Large intestine (tissue), 3 donors: ENCODE results near the gene CNTN4. TPM values are rescaled to one million over a fixed set of nuclear protein-coding genes. Genes with fewer than 3 reads are reported as not detected.

Source experiments
- DNase-seq, 2 donors: peaks; one replicate each; pipeline versions ENCODE4 v3.0.0 to v3.0.0-alpha.2; 2013
- H3K27ac ChIP-seq: one replicate; pipeline ENCODE4 v1.5.1; 2013; ENCODE audit warnings: low read length
- H3K27me3 ChIP-seq: 2 replicates; pipeline ENCODE4 v1.6.1; 2013; ENCODE audit warnings: low read length; ENCODE audit not compliant: control insufficient read depth, insufficient read depth
- H3K36me3 ChIP-seq: 2 replicates; pipeline ENCODE4 v1.6.1; 2013; ENCODE audit warnings: low read length; ENCODE audit not compliant: control insufficient read depth, insufficient read depth
- H3K4me1 ChIP-seq: one replicate; pipeline ENCODE4 v1.6.1; 2013; ENCODE audit warnings: low read length; ENCODE audit not compliant: control insufficient read depth, insufficient read depth
- H3K4me3 ChIP-seq: one replicate; pipeline ENCODE4 v1.5.1; 2013; ENCODE audit warnings: low read length
- H3K9me3 ChIP-seq: one replicate; pipeline ENCODE4 v1.6.1; 2013; ENCODE audit warnings: mild to moderate bottlenecking, low read depth, low read length, moderate library complexity; ENCODE audit not compliant: control insufficient read depth
- whole genome bisulfite sequencing: methylation state at CpG from one replicate; pipeline ENCODE4 v1.1.5; 2013; ENCODE audit warnings: low lambda C conversion rate; ENCODE audit not compliant: insufficient coverage; 5-methylcytosine and 5-hydroxymethylcytosine counted together
- polyA plus RNA-seq: library from polyadenylated mRNA; unstranded; fragments of 120-200 nt; gene quantifications from one replicate; pipeline ENCODE4 v1.2.1, GENCODE V29; 2013

CNTN4 gene
- polyA plus RNA-seq, 1 donor, result 9.3 TPM

DNA sequence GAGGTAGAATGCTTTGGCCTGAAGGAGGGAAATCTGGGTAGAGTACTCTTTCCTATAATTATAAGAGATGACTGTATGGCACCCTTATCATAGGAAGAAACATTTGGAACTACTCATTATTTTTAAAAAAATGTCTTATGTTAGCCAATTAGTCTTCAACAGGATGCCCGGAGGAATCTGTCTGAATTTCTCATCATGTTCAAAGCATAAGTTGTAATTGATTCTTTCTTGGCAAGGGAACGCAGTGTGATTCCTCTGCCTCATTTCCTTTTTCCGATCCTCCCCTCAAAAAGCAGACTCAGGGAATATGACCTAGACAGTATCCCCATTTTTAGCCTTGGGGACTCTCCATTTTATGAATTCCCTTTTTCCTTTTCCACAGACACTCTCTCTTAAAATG is 846.5 kb downstream of the CNTN4 start:
- no peaks in the 10 kb centered on the region for H3K9me3 ChIP-seq
- no peaks in the 10 kb centered on the region for H3K4me1 ChIP-seq
- no peak overlapping the region for H3K27ac ChIP-seq
- H3K27me3 ChIP-seq, result no peaks in the 10 kb centered on the region
- DNase-seq, result no peak
- WGBS, result 83% methylated on average over 1 of the region's 3 CpGs
- no peaks in the 10 kb centered on the region for H3K36me3 ChIP-seq
- H3K4me3 ChIP-seq, result no peak overlapping the region

DNA sequence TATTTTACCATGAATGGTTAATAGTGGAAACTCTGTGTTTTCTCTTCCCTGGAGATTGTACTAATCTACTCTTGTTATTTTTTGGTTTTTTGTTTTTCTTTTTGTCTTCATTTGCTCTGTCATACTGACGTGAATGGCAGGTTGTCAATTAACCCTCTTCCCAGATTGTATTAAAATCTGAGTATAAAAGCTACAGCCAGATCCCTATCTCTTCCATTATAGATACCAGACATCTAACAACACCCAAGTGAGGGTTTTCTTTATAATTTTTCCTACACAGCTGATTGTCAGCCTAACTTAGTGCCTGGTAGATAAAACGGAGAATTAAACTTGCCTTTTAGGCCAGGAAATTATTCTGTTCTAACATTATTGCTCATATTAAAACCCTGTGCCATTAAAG is 848.9 kb downstream of the CNTN4 start:
- Histone ChIP-seq H3K4me1 (no peaks in the 10 kb centered on the region), H3K27ac (no peak overlapping the region), H3K9me3 (no peaks in the 10 kb centered on the region), H3K27me3 (no peaks in the 10 kb centered on the region), H3K36me3 (no peaks in the 10 kb centered on the region), H3K4me3 (no peak overlapping the region)
- DNase-seq, result no peak
- 79% methylated on average over 2 of the region's 2 CpGs for WGBS

DNA sequence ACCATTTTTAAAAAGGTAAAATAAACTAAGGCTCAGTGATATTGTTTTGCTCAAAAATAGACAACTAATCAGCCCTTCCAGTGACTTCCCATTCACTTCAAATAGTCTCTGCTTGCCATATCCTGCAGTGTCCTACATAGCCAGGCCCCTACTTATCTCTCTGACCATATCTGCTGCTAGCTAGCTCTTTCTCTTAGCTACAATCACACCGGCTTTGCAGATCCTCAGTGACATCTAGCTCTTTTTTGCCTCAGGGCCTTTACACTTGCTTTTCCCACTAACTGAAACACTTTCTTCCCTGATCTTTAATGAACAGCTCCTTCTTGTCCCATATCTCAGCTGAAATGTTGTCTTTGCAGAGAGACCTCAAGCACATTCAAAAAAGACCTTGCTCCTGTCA is 850.2 kb downstream of the CNTN4 start:
- DNase-seq, result no peak
- 100% methylated on average over 1 of the region's 1 CpG for WGBS
- H3K27ac ChIP-seq, result no peak overlapping the region
- no peaks in the 10 kb centered on the region for H3K27me3 ChIP-seq
- H3K4me3 ChIP-seq, result no peak overlapping the region
- no peaks in the 10 kb centered on the region for H3K9me3 ChIP-seq
- H3K4me1 ChIP-seq, result no peaks in the 10 kb centered on the region
- no peaks in the 10 kb centered on the region for H3K36me3 ChIP-seq

DNA sequence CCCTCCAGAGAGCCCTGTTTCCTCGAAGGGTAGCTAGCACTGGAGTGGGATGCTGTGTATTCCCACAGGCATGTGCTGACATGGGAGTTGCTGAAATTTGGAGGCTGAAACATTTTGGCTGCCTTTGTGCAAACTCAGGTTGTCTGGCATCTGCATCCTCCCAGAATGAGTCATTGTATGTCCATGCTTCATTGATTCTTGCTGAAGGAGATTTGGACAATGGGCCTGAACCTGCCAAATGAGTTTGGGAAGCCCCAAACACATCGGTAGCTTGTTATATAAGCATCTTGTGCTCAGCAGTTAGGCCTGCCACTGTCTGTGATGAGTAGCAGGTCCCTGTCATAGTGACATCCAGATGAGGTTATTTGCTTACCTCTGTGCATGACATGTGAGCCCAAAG is 851.5 kb downstream of the CNTN4 start:
- H3K4me3 ChIP-seq, result no peak overlapping the region
- no peak for DNase-seq
- H3K36me3 ChIP-seq, result no peaks in the 10 kb centered on the region
- no peak overlapping the region for H3K27ac ChIP-seq
- H3K27me3 ChIP-seq, result no peaks in the 10 kb centered on the region
- no peaks in the 10 kb centered on the region for H3K9me3 ChIP-seq
- WGBS, result no CpG with 5 or more reads among the region's 2 CpGs
- H3K4me1 ChIP-seq, result no peaks in the 10 kb centered on the region

DNA sequence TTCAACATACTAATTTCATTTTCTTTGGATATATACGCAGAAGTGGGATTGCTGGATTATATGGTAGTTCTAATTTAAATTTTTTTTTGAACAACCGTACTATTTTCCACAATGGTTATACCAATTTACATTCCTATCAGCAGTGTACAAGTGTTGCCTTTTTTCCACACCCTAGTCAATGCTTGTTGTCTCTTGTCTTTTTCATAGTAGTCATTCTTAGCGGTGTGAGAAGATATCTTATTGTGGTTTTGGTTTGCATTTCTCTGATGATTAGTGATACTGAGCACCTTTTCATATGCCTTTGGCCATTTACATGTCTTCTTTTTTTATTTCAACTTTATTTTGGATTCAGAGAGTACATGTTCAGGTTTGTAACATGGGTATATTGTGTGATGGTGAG is 858.4 kb downstream of the CNTN4 start:
- Histone ChIP-seq H3K9me3 (no peaks in the 10 kb centered on the region), H3K27me3 (no peaks in the 10 kb centered on the region), H3K36me3 (no peaks in the 10 kb centered on the region), H3K4me3 (no peak overlapping the region), H3K4me1 (no peaks in the 10 kb centered on the region), H3K27ac (no peak overlapping the region)
- 94% methylated on average over 2 of the region's 3 CpGs for whole genome bisulfite sequencing
- no peak for DNase-seq

DNA sequence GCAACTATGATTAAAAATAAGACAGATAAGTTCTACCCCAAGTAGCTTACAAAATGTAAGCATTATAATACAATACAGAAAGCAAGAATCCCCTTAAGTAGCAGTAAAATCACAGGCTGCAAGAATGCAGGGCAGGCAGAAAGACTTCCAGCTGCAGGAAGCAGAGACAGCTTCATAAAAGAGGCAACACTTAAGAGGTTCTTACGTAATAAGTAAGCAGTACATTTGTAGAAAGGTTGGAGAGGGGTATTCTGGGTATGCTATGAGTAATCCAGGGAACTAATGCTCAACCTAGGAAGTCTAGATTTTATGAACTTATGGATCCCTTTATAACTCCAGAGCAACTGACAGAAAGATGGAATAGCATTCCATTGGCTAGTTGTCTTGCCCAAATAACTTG is 859.9 kb downstream of the CNTN4 start:
- no peaks in the 10 kb centered on the region for H3K36me3 ChIP-seq
- WGBS, result no CpG with 5 or more reads among the region's 1 CpG
- no peaks in the 10 kb centered on the region for H3K4me1 ChIP-seq
- H3K27ac ChIP-seq, result no peak overlapping the region
- H3K27me3 ChIP-seq, result no peaks in the 10 kb centered on the region
- no peak overlapping the region for H3K4me3 ChIP-seq
- no peaks in the 10 kb centered on the region for H3K9me3 ChIP-seq
- DNase-seq, result peak in 1 of 2 donors; percentile 21

DNA sequence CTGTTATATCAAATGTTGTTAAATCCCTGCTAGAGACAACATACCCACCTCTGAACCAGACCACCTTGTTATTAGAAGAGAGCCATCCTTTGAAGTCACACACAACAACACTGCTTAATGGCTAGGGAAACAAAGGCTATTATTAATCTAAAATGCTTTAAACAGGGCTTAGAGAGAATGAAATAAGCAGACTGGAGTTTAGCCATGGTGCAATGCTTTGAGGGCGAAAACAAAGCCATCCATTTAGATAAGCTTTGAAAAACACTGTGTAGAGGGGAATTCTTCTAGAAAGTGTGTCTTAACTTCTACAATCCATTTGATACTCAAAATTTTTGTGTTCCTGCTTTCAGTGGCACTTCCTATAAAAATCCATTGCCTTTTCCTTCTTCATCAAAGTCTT is 862.9 kb downstream of the CNTN4 start:
- Histone ChIP-seq H3K27me3 (no peaks in the 10 kb centered on the region), H3K9me3 (no peaks in the 10 kb centered on the region), H3K36me3 (no peaks in the 10 kb centered on the region), H3K4me1 (no peaks in the 10 kb centered on the region), H3K27ac (no peak overlapping the region), H3K4me3 (no peak overlapping the region)
- no CpG with 5 or more reads among the region's 1 CpG for WGBS
- no peak for DNase-seq

DNA sequence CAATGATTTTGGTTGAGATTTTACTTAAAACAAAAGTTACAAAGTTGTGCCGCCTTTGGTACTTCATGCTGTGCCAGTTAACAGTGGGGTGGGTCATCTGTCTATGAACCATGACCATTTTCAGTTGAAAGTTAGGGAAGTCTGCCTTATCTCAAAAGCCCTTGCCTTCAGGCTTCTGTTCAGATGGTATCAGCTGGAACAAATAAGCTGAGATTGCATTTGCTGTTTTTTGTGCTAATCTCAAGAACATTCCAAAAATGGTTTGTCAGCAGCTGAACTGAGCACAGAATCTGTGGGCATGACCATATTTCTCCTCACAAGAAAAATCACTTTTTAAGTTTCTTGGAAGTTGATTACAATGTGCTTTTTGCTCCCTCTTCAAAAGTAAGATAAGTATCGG is 869.2 kb downstream of the CNTN4 start:
- Histone ChIP-seq H3K4me3 (no peak overlapping the region), H3K27ac (no peak overlapping the region), H3K9me3 (no peaks in the 10 kb centered on the region), H3K4me1 (no peaks in the 10 kb centered on the region), H3K27me3 (no peaks in the 10 kb centered on the region), H3K36me3 (no peaks in the 10 kb centered on the region)
- 40% methylated on average over 1 of the region's 2 CpGs for WGBS
- no peak for DNase-seq

DNA sequence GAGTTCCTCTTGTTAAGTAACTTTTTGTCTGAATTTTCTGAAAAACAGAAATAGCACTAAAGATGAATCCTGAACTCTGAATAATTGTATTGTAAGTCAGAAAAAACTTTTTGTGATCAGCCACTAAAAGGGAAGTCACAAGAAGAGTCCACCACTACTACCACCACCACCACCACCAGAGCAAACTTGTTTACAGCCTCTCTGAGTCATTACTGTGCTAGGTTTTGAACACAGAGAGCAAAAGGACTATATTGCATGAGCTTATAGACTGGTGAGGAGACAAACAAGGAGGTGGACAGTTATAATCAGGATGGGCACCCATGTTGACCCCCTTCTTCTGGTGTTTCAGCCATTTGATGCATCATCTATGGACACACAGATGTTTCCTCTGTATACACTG is 869.8 kb downstream of the CNTN4 start:
- DNase-seq, result no peak
- no peaks in the 10 kb centered on the region for H3K36me3 ChIP-seq
- H3K4me1 ChIP-seq, result no peaks in the 10 kb centered on the region
- H3K27me3 ChIP-seq, result no peaks in the 10 kb centered on the region
- no peak overlapping the region for H3K27ac ChIP-seq
- no peaks in the 10 kb centered on the region for H3K9me3 ChIP-seq
- no peak overlapping the region for H3K4me3 ChIP-seq

DNA sequence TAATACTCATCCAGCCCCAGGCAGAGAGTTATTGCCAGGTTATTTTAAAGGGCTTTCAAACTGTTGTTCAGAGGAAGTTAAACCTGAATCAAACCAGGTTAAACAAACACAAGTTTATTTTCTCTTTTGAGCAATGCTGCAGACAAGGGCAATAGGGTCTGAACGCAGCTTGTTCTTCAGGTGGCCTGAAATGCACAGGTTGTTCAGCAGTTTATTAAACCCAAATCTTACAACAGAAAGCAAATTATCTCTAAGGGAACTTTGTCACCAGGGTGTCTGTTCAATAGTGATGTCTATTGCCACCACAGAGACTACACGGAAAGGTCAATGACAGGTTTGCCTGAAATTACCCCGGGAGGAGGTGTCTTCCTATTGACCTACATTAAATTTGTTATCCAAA is 877.5 kb downstream of the CNTN4 start:
- DNase-seq, result no peak
- Histone ChIP-seq H3K36me3 (no peaks in the 10 kb centered on the region), H3K4me3 (no peak overlapping the region), H3K27me3 (no peaks in the 10 kb centered on the region), H3K9me3 (no peaks in the 10 kb centered on the region), H3K27ac (no peak overlapping the region), H3K4me1 (no peaks in the 10 kb centered on the region)
- WGBS, result no CpG with 5 or more reads among the region's 3 CpGs

DNA sequence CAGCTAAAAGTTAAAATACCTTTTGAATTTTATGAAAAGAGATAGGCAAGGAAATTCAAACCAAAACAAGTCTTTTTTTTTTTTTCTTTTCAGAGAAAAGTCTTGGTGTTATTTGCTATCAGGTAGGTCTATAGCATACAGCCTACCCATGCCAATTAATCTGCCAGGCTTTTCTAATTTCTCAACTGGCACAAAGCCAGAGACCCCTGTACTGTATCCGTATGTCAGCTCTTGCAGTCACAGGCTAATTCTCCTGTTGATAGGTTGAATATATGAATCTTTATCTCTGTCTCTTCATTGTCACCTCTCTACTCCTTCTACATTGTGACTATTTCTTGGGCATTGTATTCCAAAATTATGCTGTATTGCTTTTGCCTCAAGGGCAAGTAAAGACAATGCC is 878.1 kb downstream of the CNTN4 start:
- no peak for DNase-seq
- no peaks in the 10 kb centered on the region for H3K4me1 ChIP-seq
- no peaks in the 10 kb centered on the region for H3K9me3 ChIP-seq
- no peaks in the 10 kb centered on the region for H3K27me3 ChIP-seq
- H3K36me3 ChIP-seq, result no peaks in the 10 kb centered on the region
- WGBS, result no CpG with 5 or more reads among the region's 1 CpG
- H3K4me3 ChIP-seq, result no peak overlapping the region
- no peak overlapping the region for H3K27ac ChIP-seq
